Measurements from ENCODE around the gene PPP4R4. TPM values are rescaled to one million over a fixed set of nuclear protein-coding genes. Genes with fewer than 3 reads are reported as not detected.

The PPP4R4 gene
- total RNA-seq, 1 experiment from 2014 or later = not detected

DNA sequence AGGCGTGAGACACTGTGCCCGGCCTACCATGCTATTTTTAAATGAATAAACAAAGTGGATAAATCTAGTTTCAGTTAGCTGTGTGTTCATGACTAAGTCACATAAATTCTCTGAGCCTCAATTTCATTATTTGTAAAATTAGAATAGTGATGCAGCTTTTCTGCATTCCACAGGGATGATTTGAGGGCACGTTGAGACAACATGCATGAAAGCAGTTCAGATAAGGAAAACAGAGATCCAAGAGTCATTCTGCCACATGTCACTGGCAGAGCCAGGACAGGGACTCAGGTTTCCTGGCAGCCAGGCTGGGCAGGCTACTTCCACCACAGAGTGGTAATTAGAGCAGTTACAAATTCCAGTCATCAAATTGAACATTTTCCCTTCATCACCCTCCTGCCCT, 2.9 kb upstream of the PPP4R4 start:
- no TSS peak for BruUV-seq (replicated peaks)
- CTCF ChIA-PET = no interaction called here
- intact Hi-C loops (cut with micrococcal nuclease; ENCODE audit: unreplicated experiment) = no loop called here

DNA sequence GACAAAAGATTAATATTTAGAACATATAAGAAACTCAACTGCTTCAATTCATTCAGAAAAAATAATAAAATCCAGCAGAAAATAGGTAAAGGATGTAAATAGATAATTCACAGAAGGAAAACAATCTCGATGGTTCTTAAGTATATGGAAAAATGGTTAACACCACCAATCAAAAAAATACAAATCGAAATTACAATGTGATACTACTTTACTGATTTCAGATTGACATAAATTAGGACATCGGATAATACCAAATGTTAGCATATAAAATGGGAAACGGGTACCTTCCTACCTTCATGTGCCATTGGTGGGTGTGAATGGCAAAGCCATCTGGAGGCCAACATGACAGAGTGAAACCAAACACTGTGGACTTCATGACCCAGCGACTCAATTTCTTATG, 1.6 kb upstream of the PPP4R4 start:
- no peaks in the 10 kb centered on the region for H3F3A ChIP-seq (ENCODE audit: insufficient read depth, low read depth)
- TF ChIP-seq EZH2 (IDR thresholded peaks at IDR 0.05; ENCODE audit: low read depth) = no peak
- TF ChIP-seq, protein P1, sequence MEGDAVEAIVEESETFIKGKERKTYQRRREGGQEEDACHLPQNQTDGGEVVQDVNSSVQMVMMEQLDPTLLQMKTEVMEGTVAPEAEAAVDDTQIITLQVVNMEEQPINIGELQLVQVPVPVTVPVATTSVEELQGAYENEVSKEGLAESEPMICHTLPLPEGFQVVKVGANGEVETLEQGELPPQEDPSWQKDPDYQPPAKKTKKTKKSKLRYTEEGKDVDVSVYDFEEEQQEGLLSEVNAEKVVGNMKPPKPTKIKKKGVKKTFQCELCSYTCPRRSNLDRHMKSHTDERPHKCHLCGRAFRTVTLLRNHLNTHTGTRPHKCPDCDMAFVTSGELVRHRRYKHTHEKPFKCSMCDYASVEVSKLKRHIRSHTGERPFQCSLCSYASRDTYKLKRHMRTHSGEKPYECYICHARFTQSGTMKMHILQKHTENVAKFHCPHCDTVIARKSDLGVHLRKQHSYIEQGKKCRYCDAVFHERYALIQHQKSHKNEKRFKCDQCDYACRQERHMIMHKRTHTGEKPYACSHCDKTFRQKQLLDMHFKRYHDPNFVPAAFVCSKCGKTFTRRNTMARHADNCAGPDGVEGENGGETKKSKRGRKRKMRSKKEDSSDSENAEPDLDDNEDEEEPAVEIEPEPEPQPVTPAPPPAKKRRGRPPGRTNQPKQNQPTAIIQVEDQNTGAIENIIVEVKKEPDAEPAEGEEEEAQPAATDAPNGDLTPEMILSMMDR (conservative IDR thresholded peaks at IDR 0.05) = no peak
- ChIA-PET POLR2A (ENCODE audit: unreplicated experiment) (no interaction called here), CTCF (no interaction called here)
- intact Hi-C loops (cut with micrococcal nuclease; ENCODE audit: unreplicated experiment) = no loop called here
- H3K36me3 ChIP-seq (ENCODE audit: low read depth) = no peaks in the 10 kb centered on the region
- H2AFZ ChIP-seq = no peak overlapping the region
- no TSS peak for BruUV-seq (replicated peaks)
- peaks cover 16% of the 10 kb centered on the region for H3K27me3 ChIP-seq (ENCODE audit: insufficient read depth, low read depth)
- H3K27ac ChIP-seq = no peak overlapping the region
- H3K79me2 ChIP-seq (ENCODE audit: low read depth) = no peaks in the 10 kb centered on the region
- no peaks in the 10 kb centered on the region for H4K20me1 ChIP-seq (ENCODE audit: insufficient read depth)
- H3K4me1 ChIP-seq (replicated peaks; ENCODE audit: insufficient read depth) = no peaks in the 10 kb centered on the region
- no peak for DNase-seq
- no peak overlapping the region for H3K4me3 ChIP-seq
- no peaks in the 10 kb centered on the region; the same call in 1 of the 2 replicates for H3K9me2 ChIP-seq (ENCODE audit: insufficient read depth)
- no peaks in the 10 kb centered on the region for H3K9me3 ChIP-seq (ENCODE audit: insufficient read depth, low read depth)
- no peak overlapping the region for H3K4me2 ChIP-seq

More for the DNA sequence above, 2.9 kb upstream of the PPP4R4 start:
- H3K9me3 ChIP-seq (ENCODE audit: insufficient read depth, low read depth) = no peaks in the 10 kb centered on the region
- H3K4me2 ChIP-seq = no peak overlapping the region
- no peaks in the 10 kb centered on the region for H3F3A ChIP-seq (ENCODE audit: insufficient read depth, low read depth)
- POLR2A ChIA-PET (ENCODE audit: unreplicated experiment) = no interaction called here
- no peak overlapping the region for H3K4me3 ChIP-seq
- no peaks in the 10 kb centered on the region for H3K79me2 ChIP-seq (ENCODE audit: low read depth)
- H3K4me1 ChIP-seq (replicated peaks; ENCODE audit: insufficient read depth) = no peaks in the 10 kb centered on the region
- peaks cover 22% of the 10 kb centered on the region for H3K27me3 ChIP-seq (ENCODE audit: insufficient read depth, low read depth)
- no peak overlapping the region for H2AFZ ChIP-seq
- no peak for DNase-seq
- H3K27ac ChIP-seq = no peak overlapping the region
- no peaks in the 10 kb centered on the region; the same call in 1 of the 2 replicates for H3K9me2 ChIP-seq (ENCODE audit: insufficient read depth)
- no peak for TF ChIP-seq EZH2 (IDR thresholded peaks at IDR 0.05; ENCODE audit: low read depth)
- TF ChIP-seq, protein P1 (conservative IDR thresholded peaks at IDR 0.05) = no peak
- H3K36me3 ChIP-seq (ENCODE audit: low read depth) = no peaks in the 10 kb centered on the region
- H4K20me1 ChIP-seq (ENCODE audit: insufficient read depth) = no peaks in the 10 kb centered on the region

DNA sequence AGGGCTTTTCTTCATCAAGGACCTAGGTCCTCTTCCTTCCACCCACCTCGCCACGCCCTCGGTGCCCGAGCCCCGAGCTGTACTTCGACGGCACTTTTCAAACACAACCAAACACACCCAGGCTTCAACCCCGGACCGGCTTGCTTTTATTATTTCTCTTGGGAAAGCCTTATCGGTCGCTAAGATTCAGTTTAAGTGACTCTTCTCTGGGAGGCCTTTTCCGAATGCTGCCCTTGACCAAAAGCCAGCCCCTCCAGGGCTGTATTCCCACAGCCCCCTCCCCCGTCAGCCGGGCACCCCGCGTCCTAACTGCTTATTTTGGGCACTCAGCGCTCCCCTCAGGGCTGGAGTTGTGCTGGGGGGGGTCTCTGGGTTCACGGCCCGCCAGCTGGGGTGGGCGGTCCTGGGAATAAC, 644 bp upstream of the PPP4R4 start:
- no peak overlapping the region for H2AFZ ChIP-seq
- H3K4me3 ChIP-seq = peak overlapping the region; percentile 43; the same call in 1 of the 2 replicates
- CTCF ChIA-PET = no interaction called here
- H3K9me3 ChIP-seq (ENCODE audit: insufficient read depth, low read depth) = no peaks in the 10 kb centered on the region
- H3K9me2 ChIP-seq (ENCODE audit: insufficient read depth) = no peaks in the 10 kb centered on the region; the same call in 1 of the 2 replicates
- no peaks in the 10 kb centered on the region for H3K79me2 ChIP-seq (ENCODE audit: low read depth)
- DNase-seq = no peak
- peaks cover 16% of the 10 kb centered on the region for H3K27me3 ChIP-seq (ENCODE audit: insufficient read depth, low read depth)
- H3K27ac ChIP-seq = no peak overlapping the region
- TF ChIP-seq, protein P1 (conservative IDR thresholded peaks at IDR 0.05) = no peak
- no peak for TF ChIP-seq EZH2 (IDR thresholded peaks at IDR 0.05; ENCODE audit: low read depth)
- intact Hi-C loops (cut with micrococcal nuclease; ENCODE audit: unreplicated experiment) = no loop called here
- POLR2A ChIA-PET (ENCODE audit: unreplicated experiment) = no interaction called here
- no peaks in the 10 kb centered on the region for H3F3A ChIP-seq (ENCODE audit: insufficient read depth, low read depth)
- no peaks in the 10 kb centered on the region for H3K36me3 ChIP-seq (ENCODE audit: low read depth)
- H4K20me1 ChIP-seq (ENCODE audit: insufficient read depth) = no peaks in the 10 kb centered on the region
- H3K4me2 ChIP-seq = peak overlapping the region; percentile 61; the same call in 1 of the 2 replicates
- BruUV-seq (replicated peaks) = no TSS peak
- no peaks in the 10 kb centered on the region for H3K4me1 ChIP-seq (replicated peaks; ENCODE audit: insufficient read depth)

Data from PC-9 (cell line).